ENCODE measurements around the gene ATP5PO.

DNA sequence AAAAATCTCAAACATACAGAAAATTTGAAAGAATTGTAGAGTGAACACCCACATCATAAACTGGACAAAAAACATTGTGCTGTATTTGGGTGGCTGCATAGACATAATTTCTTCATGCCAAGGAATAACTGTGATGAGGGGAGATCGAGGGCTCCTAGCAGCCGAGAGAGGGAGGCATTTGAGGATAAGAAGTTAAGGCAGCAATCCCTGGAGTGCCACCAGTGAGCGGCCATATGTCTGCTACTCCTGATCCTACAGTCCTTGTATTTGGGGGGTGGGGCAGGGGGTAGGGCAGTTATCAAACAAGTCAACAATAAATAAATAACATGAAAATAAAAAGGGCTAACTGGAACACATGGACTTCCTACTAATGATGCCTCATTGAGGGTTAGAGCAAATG, 54.5 kb downstream of the ATP5PO start:
- TF ChIP-seq, protein P1, sequence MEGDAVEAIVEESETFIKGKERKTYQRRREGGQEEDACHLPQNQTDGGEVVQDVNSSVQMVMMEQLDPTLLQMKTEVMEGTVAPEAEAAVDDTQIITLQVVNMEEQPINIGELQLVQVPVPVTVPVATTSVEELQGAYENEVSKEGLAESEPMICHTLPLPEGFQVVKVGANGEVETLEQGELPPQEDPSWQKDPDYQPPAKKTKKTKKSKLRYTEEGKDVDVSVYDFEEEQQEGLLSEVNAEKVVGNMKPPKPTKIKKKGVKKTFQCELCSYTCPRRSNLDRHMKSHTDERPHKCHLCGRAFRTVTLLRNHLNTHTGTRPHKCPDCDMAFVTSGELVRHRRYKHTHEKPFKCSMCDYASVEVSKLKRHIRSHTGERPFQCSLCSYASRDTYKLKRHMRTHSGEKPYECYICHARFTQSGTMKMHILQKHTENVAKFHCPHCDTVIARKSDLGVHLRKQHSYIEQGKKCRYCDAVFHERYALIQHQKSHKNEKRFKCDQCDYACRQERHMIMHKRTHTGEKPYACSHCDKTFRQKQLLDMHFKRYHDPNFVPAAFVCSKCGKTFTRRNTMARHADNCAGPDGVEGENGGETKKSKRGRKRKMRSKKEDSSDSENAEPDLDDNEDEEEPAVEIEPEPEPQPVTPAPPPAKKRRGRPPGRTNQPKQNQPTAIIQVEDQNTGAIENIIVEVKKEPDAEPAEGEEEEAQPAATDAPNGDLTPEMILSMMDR (IDR thresholded peaks at IDR 0.05; ENCODE audit: low read depth, low read length, poor library complexity, severe bottlenecking) = no peak
- no peak for TF ChIP-seq EZH2phosphoT487 (IDR thresholded peaks at IDR 0.05; ENCODE audit: borderline replicate concordance, low read length)

Data from DOHH2 (cell line).